NCI-H748 (cell line): ENCODE data around the gene ANO2.
A peak's percentile ranks its signal among the peaks of the same experiment; 100 is the strongest.
"Not testable (repeated sequence)": the region's sequence is repeated elsewhere in the genome, so short reads cannot be mapped to it uniquely, and the experiment has no call there.

Source experiments
- DNase-seq: peaks from one replicate; lab custom pipeline; 2025; ENCODE audit not compliant: unreplicated experiment; lab: John Stamatoyannopoulos, UW

Gene ANO2

DNA sequence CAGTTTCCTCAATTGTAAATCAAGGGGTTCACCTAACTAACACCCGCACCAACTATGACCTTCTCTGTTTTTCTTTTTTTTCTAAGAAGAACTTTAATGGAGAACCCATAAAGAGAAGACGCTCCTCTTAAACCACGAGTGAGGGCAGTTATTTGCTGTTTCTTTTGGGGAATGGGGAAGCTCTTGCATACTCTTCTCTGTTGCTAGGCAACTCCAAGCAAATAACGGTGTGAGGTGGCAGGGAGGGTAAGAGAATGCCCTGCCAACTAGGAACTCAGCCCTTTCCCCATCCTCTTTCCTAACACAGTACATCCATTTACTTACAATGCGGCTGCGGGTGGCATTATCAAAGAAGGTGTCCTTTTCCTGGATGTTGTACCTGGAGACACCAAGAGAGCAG, 114.9 kb downstream of the ANO2 start:
- DNase-seq, result peak; percentile 2

DNA sequence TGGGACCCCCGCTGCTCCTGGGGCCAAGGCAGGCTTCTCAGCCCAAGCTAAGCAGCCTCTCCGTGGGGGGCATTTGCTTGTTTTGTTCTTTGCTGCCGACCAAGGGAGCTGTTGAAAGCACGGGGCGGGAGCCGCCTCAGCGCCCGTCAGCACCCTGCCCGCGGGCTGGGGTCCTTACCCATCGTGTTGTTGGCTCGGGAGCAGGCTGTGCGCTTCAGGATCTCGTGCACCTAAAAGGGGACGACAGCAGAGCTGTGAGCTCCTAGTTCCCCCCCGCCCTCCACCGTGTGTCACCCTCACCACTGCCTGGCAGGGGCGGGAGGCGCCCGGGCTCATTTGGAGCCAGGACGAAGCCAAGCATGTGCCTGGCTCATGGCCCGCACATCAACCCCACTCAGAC, 117.5 kb downstream of the ANO2 start:
- DNase-seq, result no peak

DNA sequence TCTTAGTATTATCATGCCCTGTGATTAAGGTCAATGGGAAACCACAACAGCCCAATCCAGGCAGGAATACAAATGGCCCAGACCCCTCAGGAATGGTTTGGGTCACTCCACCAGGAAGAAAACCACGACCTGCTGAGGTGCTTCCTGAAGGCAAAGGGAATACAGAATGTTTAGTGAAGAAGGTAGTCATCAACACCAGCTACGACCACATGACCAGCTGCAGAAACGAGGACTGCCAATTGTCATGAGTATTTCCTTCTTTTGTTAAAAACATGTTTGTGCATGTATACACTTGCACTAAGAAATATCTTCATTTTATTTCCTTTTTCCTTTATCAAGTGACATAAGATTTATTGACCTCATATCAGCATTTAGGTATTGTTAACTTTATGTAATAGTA, 119.3 kb downstream of the ANO2 start:
- DNase-seq, result not testable (repeated sequence)

DNA sequence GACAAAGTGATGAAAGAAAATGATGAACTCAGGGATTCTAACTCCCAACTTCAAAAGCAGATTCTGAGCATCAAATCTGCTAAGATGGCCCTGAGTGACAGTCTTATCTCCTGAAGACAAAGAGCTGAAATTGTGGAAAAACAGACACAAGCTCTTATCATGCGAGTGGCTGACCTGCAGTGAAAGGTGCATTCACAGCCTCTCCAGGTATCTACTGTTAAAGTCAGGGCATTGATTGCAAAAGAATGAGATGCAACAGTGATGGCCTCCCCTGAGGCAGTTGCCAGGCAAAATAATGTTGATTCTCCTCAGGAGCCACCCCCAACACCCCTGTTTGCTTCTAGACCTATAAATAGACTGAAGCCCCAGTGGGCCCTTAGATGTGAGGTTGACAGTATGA, 126.2 kb downstream of the ANO2 start:
- not testable (repeated sequence) for DNase-seq

DNA sequence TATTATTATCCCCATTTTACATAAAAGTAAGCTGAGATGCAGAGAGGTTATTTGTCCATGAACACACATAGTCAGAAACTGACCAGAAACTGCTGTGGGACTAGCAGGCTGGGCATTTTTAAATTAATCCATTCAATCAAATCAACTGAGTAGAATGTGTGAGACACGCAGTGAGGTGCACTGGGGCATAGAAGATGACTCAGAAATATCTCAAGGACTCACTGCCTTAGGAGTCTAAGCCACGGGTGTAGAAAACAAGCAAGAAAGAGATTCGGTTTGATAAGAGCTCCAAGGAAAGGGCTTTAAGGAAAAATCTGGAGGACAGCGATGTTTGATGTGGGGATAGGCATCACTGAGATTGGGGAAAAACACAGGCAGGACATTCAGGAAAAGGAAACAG, 127.8 kb downstream of the ANO2 start:
- DNase-seq, result no peak

DNA sequence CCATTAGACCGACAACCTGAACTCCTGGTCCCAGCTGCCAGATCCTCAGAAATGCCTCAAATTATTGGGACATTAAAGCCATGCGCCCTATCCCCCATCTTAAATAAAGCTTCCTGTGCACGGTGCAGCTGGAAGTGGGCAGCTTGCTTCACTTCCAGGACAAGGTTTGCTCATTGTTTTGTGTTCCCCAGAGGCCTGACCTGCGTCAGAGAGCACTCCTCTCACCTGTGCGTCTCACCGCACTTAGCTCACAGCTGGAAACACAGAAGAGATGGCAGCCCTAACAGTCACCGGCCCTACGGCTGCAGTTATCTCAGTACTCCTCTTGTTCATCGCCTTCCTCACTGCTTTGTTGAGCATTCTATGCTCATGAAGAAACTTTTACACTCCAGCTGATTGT, 135.5 kb downstream of the ANO2 start:
- DNase-seq, result no peak

DNA sequence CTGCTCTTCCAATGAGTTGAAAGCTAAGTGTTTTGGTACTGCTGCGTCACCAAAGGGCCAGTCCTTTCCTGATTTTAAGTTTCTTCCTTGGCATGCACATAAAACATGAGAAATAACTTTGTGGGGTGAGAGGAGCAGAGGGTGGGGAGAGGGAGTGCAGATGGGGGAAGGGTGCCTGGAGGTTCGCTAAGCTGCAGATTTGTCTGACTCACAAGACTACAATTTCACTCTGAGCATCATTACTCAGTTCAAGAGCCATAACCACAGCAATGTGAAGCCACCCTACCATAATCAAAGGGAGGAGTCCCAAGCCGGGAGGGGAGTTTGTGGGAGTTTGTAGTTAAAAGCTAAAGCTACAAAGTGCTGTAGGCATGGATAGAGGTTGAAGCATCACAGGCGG, 136.1 kb downstream of the ANO2 start:
- DNase-seq, result no peak

DNA sequence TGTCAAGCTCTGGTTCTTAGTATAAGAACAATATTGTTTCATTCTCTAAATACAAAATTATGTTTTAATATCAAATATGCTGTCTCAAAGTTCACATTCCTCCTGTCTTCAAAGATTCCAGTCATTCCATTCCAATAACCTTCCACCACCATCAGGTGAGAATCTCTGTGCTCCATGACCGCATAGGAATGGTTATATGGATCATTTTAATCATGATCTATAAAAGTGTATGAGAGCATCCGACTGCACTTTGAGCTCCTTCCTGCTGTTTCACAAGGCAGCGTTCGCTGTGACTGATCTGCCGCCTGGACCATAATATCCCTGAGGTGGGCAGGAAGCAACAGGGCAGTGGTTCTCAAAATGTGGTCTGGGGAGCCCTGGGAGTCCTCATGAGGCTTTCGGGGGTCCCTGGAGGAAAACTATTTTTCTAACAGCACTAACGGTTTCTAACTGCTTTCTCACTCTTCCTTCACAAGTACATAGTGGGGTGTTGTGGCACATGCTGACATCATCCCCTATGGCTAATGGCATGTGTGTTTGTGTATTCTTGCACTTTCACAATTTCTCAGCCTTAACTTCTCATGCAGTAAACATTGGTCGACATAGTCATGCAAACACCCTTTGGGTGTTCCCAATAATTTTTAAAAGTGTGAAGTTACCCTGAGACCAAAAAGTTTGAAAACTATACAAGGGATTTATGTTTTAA, 137.4 kb downstream of the ANO2 start:
- DNase-seq, result no peak

DNA sequence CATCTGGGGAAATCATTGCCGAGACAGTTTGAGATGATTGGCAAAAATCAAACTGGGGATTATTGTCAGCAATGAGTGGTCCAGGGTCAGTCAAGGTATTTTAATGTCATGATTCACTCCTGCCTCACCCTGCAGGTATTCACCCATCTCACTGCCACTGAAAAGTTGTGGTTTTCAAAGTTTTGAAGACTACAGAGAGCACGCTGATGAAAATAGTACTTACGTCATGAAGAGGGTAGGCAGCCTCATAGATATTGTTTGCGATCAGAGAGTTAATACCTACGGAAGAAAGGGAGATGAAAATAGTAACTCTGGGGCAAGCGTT, 138.0 kb downstream of the ANO2 start:
- no peak for DNase-seq

DNA sequence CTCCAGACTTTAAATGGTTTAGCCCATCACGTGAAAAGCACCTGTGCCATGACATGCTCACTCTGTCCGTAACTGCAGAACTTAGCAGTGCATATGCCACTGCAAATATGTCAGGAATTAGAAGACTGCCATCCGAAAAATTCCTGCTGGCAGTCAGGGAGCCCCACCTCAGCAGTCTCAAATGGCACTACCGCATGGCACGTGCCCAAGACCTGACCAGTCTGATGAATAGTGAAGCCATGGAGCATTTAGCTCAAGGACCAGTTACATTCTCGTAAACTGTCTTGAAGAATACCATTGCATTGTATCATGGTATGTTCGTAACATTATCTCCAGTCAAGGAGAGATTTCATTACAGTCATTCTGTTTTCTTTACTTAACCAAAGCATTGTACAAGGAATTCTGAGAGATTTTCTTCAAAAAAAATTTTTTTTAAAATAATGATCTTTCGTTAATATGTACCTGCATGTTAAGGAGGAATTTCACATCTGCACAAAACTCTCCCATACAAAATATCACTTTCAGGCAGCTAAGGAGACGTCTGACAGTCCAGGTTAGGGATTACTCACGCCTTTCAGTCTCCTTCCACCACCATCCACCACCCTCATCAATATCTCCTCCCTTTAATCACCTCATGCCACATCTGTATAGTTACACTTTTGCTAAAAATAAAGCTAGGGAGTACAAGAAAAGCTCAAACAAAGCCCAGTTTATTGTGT, 138.5 kb downstream of the ANO2 start:
- no peak for DNase-seq

DNA sequence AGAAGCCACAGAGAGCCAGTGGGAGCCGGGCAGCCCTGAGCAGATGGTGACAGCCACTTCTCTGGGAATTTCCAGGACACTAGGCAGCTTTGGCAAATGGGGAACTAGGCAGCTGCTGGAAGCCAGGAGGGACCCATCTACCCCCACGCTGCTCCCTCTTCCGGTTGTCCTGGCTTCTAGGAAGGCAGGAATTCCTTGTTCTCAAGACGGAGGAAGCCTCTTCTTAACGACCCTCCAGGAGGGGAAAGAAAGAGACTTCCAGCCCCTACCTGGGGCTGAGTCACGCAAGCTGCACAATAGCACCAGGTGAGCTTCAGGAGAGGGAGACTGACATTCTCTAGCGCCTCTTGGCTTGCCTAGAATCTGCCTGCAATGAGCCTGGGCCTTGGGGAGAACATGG, 141.5 kb downstream of the ANO2 start:
- no peak for DNase-seq

DNA sequence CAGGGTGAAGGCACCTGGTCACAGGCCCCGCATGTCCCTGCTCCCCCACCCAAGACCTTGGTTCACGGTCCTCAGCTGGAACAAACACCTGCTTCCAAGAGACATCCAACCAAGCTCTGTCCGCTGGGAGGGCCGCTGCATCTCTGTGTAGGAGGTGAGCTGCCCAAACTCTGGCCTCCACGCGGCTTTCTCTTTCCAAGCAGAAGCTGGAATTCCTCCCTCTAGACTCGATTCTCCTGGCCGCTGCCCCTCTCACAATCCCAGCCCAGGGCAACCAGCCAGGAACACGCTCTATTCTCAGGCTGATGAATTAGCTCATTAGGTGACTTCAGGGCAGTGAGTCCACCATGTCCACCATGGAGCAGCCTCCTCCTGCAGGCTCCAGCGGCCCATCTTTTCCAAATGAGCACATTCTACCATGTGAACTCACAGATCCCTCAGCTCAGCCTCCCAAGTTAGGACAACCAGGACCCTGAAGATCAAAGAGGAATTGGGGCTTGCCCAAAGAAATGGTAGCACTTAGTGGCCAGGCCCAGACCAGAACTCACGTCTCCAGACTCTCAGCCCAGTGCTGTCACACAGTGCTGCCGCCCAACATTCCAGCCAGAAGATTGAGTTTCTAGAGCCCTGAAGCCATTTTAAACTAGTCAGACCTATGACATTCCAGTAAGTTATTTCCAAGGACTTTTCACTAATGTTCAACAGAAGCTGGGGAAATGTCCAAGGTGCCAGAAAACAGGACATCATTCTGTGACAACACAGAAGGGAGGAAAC, 146.6 kb downstream of the ANO2 start:
- no peak for DNase-seq

DNA sequence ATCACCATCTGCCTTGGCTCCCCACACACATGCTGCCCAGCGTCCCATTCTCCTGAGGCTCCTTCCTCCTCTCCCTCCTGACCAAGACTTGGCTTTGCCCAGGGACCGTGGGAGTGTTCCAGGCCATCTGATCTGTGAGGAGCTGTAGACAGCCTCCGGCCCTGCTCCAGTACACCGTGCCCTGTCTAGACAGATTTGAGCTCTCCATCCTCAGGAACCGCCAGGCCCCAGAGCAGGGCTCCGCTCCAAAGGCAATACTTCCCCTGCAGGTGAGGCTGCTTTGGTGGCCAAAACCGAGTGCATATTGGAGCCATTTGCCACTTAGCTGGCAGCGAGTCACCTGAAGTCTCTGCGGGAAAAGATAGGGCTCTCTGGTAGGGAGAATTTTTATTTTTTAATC, 147.4 kb downstream of the ANO2 start:
- DNase-seq, result no peak

DNA sequence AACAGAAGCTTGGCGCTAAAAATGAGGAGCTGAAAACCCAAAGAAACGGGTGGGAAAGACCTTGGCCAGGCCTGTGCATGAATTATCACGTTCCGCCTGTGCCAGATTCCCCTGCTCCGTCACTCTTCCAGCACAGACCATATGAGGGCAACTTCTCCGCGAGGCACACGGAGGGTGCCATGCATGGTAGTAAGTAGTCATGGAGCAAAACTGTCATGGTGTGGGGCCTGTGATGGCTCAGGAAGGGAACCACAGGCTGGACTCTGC, 148.2 kb downstream of the ANO2 start:
- no peak for DNase-seq

DNA sequence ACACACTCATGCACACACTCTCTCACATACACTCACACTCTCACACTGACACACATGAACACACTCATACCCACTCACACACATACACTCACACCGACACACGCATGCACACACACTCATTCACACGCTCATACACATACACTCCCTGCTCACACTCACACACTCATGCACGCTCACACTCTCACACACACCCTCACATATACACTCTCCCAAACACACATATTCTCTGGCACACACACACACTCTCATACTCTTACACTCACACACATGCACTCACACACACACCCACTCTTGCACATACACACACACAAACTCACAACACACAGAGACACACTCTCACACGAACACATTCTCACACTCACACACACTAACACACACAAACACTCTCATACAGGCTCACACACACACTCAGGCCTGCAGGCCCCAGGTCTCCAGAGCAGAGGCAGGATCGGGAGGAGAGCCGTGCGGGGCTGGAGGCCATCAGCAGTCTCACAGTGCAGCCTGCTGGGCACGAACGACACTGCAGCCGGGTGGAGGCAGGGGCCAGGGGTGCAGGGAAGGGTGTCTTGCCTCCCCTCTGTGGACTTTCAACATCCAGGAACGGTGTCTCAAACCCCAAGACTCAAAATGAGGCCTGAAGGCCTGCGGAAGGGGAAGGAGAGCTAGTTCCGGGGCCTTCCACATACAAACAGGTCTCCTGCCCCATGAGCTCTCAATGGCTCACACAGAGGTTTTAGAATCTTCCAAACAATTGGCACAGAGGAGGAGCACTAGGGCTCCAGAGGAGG, 148.7 kb downstream of the ANO2 start:
- peak; percentile 5 for DNase-seq

DNA sequence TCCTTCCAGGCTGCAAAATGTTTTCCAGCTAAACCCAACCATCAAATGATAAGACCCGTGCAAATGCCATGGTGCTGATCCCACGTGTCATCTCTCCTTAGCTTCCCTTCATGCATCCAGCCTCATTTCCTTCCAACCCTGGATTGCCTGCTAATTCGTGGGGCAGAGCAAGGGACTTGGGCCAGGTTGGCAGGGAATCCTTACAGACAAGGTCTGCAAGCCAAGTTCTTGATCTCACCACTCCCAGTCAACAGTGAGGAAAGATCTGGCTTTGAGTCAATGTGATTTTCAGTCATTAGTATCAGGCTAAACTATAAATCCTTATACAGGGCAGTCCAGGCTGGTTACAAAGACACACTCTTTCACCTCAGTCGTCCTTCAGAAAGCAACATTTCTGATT, 150.9 kb downstream of the ANO2 start:
- no peak for DNase-seq

DNA sequence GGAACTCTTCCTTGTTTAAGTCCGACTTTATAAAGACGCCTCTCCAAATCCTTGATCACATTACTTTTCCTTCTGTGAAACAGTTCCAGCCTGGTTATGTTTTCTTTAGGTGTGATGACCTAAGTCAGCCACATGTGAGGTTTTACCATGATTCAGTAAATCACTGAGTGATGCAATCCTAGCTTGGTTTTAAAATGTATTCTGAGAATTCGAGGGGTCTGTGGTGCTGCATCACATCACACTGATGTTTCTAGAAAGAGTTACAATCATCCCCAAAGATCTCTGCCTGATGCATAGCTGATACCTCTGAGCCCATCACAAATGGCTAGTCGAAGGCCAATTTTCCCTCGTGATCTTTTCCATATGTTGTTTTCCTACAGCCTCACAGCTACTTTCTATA, 152.7 kb downstream of the ANO2 start:
- no peak for DNase-seq

DNA sequence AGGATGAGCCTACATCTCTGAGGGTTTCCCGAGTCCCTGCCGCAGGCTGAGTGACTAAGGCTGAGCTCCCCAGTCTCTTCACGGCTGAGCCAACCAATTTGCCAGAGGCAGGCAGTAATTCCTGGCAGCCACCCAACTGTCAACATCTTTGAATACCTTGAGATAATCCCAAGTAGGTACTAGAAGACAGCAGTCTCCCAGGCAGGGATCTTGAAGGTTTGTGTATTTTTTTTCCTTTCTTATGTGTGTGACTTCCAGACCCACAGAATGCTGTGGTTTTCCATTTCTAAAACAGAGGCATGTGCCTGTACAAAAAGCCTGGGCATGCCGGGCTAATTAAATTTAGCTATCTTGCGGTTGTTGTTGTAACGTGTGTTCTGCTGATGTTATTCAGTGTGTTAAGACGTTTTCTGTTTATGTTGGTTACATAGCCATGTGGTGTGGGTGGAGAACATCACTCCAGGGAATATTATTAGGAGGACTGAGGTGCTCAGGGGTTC, 155.5 kb downstream of the ANO2 start:
- DNase-seq, result no peak

DNA sequence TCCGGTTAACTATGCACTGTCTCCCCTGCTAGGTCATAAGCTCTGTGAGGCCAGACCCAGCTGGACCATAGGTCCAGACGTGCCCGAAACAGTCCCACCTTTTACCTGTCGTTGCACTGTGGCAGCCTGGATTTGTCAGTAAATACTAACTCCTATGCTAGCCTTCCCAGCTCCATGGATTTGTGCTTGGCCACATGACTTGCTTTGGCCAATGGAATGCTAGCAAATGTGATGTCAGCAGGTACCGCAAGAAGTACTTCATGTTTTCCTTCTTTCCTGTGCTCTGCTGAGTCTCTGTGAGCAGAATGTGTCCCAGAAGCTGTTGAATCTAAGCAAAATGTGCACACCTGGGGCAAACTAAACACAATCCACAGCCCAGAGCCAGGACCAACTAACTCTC, 157.2 kb downstream of the ANO2 start:
- DNase-seq, result no peak

DNA sequence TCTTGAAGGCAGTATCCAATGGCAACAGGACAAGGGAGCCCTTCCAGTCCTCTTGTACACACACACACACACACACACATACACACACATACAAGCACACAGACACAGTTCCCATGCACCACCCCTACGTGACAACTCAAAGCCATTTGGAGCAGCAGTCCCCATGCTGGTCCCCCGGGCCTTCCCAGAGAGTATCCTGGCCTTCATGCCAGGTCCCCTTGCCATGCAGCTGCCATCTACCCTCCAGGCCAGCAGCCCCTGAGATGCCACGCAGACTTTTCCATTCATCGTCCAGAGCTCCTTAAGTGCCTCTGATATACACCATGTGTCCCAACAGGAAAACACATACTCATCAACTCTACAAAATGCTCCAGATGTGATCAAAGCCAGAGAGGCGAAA, 159.5 kb downstream of the ANO2 start:
- no peak for DNase-seq

DNA sequence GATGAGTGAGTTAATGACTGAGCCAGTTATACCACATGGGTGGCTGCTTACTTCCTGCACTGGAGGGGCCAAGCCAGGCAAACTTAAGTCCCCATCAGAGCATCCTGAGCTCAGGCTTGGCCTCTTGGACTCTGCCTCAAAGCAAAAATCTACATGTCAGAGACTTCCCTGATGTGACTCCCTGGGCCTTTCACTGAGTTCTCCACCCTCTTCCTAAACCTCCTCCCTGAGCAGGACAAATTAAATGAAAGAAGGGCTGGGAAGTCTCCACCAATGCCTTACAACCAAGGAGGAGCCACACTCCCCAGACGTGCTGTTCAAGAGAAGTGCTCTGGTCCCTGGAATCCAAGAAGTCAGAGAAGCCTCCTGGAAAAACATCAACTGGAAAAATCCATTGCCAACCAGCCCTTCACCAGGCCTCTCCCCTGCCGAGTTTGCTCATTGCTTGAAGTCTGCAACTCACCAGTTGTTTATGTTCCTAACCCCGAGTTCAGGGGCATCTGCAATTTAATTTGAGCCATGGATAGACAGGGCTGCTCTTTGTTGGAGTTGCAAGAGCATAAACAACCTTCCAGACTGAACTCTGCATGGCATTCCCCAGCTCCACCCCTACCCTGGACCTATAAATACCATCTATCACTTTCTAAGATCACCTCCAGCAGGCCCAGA, 160.5 kb downstream of the ANO2 start:
- DNase-seq, result no peak
